GM12875 (cell line): ENCODE measurements around the gene PKIG.

Experiments used
- H3K4me3 ChIP-seq: one replicate; pipeline ENCODE4 v1.5.1; 2011; ENCODE audit warnings: low read depth, low read length, control low read depth
- CTCF ChIP-seq: IDR thresholded peaks from 2 replicates; pipeline ENCODE4 v1.5.1; 2011; ENCODE audit warnings: low read depth, mild to moderate bottlenecking, control low read depth, inconsistent platforms, low read length, moderate library complexity, borderline replicate concordance; ENCODE audit not compliant: insufficient read depth

The PKIG gene

DNA sequence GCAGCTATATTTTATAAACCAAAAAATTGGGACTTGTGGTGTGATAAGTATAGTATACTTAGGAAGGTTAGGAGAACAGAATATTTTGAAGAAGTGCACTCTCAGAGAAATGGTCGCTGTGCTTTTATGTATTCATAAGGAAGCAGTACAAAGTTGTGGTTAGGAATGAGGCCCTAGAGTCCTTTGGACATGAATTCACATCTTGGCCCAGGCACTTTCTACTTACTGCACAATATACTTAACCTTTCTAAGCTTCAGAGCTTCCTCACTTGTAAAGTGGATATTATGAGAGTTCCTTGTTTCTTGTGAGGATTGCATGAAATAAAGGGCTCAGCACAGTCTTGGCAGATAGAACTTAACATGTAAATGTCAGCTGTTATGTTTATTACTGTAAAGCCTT, 39.5 kb upstream of the PKIG start:
- H3K4me3 ChIP-seq, result no peak overlapping the region
- no peak for TF ChIP-seq CTCF

GRCh38 chr20:44543358-44543757, 39.0 kb upstream of the PKIG start:
- no peak overlapping the region for H3K4me3 ChIP-seq
- no peak for TF ChIP-seq CTCF

DNA sequence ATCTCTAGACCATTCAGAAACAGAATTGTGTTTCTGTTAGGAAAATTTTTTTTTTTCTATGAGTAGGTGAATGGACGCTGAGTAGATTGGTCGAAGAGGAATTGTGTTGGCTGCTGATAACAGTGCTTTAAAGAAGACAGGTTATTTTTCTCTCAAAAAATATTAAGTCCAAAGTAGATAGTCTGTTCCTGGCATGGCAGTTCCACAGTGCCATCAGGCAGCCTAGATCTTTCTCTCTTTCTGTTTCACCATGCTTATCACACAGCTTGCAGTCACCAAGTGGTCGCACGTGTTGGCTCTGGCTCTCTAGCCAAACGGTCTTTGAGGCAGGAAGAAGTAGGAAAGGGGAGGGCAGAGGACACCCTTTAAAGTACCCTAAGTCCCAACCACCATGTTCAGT, 38.1 kb upstream of the PKIG start:
- no peak for TF ChIP-seq CTCF
- no peak overlapping the region for H3K4me3 ChIP-seq

DNA sequence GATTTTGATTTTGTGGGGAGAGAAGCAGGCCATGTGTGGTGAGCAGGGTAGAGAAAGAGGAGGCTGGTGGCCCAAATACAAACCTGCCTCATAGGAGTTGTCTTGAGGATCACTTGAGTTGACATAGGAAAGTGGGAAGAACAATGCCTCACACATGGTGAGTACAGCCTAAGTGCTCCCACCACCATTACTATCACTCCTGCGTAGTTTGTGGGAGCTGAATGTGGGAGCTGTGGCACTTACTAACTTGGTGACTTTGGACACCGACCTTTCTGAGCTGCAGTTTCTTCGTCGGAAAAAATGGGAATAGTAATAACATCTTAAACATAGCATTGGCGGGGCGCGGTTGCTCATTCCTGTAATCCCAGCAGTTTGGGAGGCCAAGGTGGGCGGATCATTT, 35.0 kb upstream of the PKIG start:
- TF ChIP-seq CTCF, result no peak

DNA sequence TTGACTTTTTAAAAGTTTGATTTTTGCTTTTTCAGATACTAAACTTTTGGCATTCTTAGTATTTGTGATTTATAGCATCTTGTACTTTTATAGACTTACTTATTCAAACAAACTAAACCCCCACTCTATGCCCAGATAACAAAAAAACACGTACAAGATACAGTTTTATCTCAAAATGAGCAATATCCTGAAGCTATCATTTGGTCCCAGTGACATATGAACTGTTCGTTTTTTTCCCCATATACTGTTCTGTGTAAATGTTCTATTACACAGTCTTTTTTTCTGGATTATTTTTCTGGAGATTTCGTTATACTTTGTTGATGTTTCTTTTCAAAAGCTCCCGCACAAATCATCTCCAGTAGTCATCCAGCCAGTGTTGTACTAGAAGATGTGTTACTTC, 33.3 kb upstream of the PKIG start:
- H3K4me3 ChIP-seq, result no peak overlapping the region
- TF ChIP-seq CTCF, result no peak

More for the DNA sequence above, 35.0 kb upstream of the PKIG start:
- no peak overlapping the region for H3K4me3 ChIP-seq

DNA sequence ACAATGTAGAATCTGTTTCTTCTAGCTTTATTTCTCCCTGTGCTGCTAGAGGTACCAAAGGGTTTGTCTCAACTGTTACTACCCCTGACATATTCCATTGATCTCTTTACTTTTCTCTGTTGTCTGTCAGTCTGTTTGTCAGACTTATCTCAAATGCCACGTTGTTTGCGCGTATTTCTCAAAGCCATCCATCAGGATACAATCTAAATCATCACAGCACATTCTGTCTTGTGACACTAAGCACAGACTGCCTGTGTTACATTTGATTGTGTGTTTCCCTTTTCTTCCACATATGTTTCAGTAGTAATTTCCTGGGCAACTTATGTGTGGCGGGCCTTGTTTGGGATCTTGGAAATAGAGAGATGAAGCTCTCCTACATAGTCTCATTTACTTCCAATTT, 30.3 kb upstream of the PKIG start:
- no peak overlapping the region for H3K4me3 ChIP-seq
- TF ChIP-seq CTCF, result no peak

- H3K4me3 ChIP-seq, result no peak overlapping the region
These were observed 29.8 kb upstream of the PKIG start for GRCh38 chr20:44552568-44552949.

More at GRCh38 chr20:44552568-44552949, 29.8 kb upstream of the PKIG start:
- no peak for TF ChIP-seq CTCF
